GM12878 (cell line): ENCODE results near the gene AP3M1. TPM values are rescaled to one million over a fixed set of nuclear protein-coding genes. Genes with fewer than 3 reads are reported as not detected.

Source experiments
- ATAC-seq: fragments of 200-7000 bp; cut with Tn5 transposase; 3 replicates; pipeline ENCODE4 v1.9.1; 2020; ENCODE audit warnings: mild to moderate bottlenecking, moderate library complexity
- BruUV-seq: library from RNA; stranded (reverse); fragments of 400-500 nt; replicated peaks from 2 replicates; lab custom pipeline; 2021; lab: Mats Ljungman, UMichigan
- CTCF ChIA-PET: fragments of 300-600 bp; sonication (Branson Sonifier 250); formaldehyde crosslinking; extraction: SDS; loops from one replicate; lab custom pipeline; 2021; ENCODE audit warnings: inconsistent platforms; lab: Yijun Ruan, JAX
- POLR2A ChIA-PET: fragments of 350-600 bp; formaldehyde crosslinking; extraction: SDS; loops from one replicate; lab custom pipeline; 2021; ENCODE audit warnings: inconsistent platforms; lab: Charles Lee
- RAD21 ChIA-PET: fragments of 300-600 bp; sonication (Branson Sonifier 250); formaldehyde crosslinking; loops from one replicate; lab custom pipeline; 2023; ENCODE audit warnings: antibody characterized with exemption; ENCODE audit not compliant: unreplicated experiment; lab: Charles Lee
- SMC1A ChIA-PET: fragments of 300-600 bp; sonication (Branson Sonifier 250); formaldehyde crosslinking; loops from one replicate; lab custom pipeline; 2023; ENCODE audit not compliant: unreplicated experiment, uncharacterized antibody; lab: Charles Lee
- DNase-seq: peaks from one replicate; pipeline ENCODE4 v3.0.0-alpha.2; 2011; ENCODE audit warnings: low read depth, low spot score
- FAIRE-seq: peaks from 3 replicates; lab custom pipeline; 2011; peaks lifted over from hg19 to GRCh38; lab: Jason Lieb, UNC
- H2AFZ ChIP-seq: 2 replicates; pipeline ENCODE4 v1.6.0; 2011; ENCODE audit warnings: low read depth, low read length, control low read depth; ENCODE audit not compliant: control insufficient read depth
- H3K27ac ChIP-seq: 2 replicates; pipeline ENCODE4 v1.5.1; 2011; ENCODE audit warnings: control low read depth; ENCODE audit not compliant: control insufficient read depth, insufficient read depth
- H3K27me3 ChIP-seq, 2 experiments: replicated peaks in 1 of 2; 2 replicates each; pipeline versions ENCODE4 v1.6.0 to v1.6.1; 2011; ENCODE audit warnings: low read length in 1 of 2; ENCODE audit not compliant: control insufficient read depth in 2 of 2, insufficient read depth in 2 of 2
- H3K36me3 ChIP-seq, 2 experiments: 2 replicates each; pipeline ENCODE4 v1.5.1; 2011; ENCODE audit warnings: low read length in 1 of 2; ENCODE audit not compliant: control insufficient read depth in 2 of 2, insufficient read depth in 2 of 2
- H3K4me1 ChIP-seq: 2 replicates; pipeline ENCODE4 v1.6.1; 2011; ENCODE audit warnings: mild to moderate bottlenecking, low read length, moderate library complexity, mixed read lengths; ENCODE audit not compliant: control insufficient read depth, insufficient read depth
- H3K4me2 ChIP-seq: 2 replicates; pipeline ENCODE4 v1.6.0; 2011; ENCODE audit warnings: control low read depth; ENCODE audit not compliant: control insufficient read depth, insufficient read depth
- H3K4me3 ChIP-seq: fragments of 200-600 bp; sonication (generic); 2 replicates; pipeline ENCODE4 v1.5.1; 2016
- H3K79me2 ChIP-seq: 2 replicates; pipeline ENCODE4 v1.6.0; 2011; ENCODE audit warnings: low read length; ENCODE audit not compliant: control insufficient read depth, insufficient read depth
- H3K9ac ChIP-seq: 2 replicates; pipeline ENCODE4 v1.8.0; 2011; ENCODE audit warnings: low read length, control low read depth, mixed read lengths; ENCODE audit not compliant: control insufficient read depth, insufficient read depth
- H3K9me3 ChIP-seq: replicated peaks from 3 replicates; pipeline ENCODE4 v1.5.1; 2011; ENCODE audit warnings: mild to moderate bottlenecking, low read length; ENCODE audit not compliant: control insufficient read depth, insufficient read depth
- H4K20me1 ChIP-seq: 2 replicates; pipeline ENCODE4 v1.6.0; 2011; ENCODE audit not compliant: control insufficient read depth, insufficient read depth
- BCL3 ChIP-seq: IDR thresholded peaks from 2 replicates; pipeline ENCODE4 v1.6.1; 2011; ENCODE audit warnings: borderline replicate concordance, low read depth, mild to moderate bottlenecking, moderate library complexity, low read length; ENCODE audit not compliant: insufficient read depth, poor library complexity, severe bottlenecking
- CHD2 ChIP-seq: IDR thresholded peaks from 2 replicates; pipeline ENCODE4 v1.6.1; 2011; ENCODE audit warnings: low read depth, low read length, improper control_type of control experiment, borderline replicate concordance
- CHD4 ChIP-seq: fragments of 200-600 bp; sonication (generic); IDR thresholded peaks from 2 replicates; pipeline ENCODE4 v1.6.1; 2016; ENCODE audit warnings: mild to moderate bottlenecking
- CREM ChIP-seq: IDR thresholded peaks from 2 replicates; pipeline ENCODE4 v1.6.1; 2014; ENCODE audit warnings: antibody characterized with exemption, low read depth
- IKZF1 ChIP-seq: fragments of 450-650 bp; conservative IDR thresholded peaks from 2 replicates; pipeline ENCODE4 v1.6.1; 2017; ENCODE audit warnings: antibody characterized with exemption, mild to moderate bottlenecking
- PBX3 ChIP-seq: IDR thresholded peaks from 2 replicates; pipeline ENCODE4 v1.6.1; 2011; ENCODE audit warnings: mild to moderate bottlenecking, low read depth, low read length, moderate library complexity; ENCODE audit not compliant: insufficient replicate concordance
- RAD51 ChIP-seq: fragments of 450-650 bp; IDR thresholded peaks from 2 replicates; pipeline ENCODE4 v1.6.1; 2016; ENCODE audit warnings: moderate library complexity, mild to moderate bottlenecking, inconsistent platforms
- REST ChIP-seq: IDR thresholded peaks from 2 replicates; pipeline ENCODE4 v1.6.1; 2012; ENCODE audit warnings: mild to moderate bottlenecking, low read depth, low read length
- SPI1 ChIP-seq: IDR thresholded peaks from 2 replicates; pipeline ENCODE4 v1.6.1; 2011; ENCODE audit warnings: low read depth, mild to moderate bottlenecking, low read length, moderate library complexity, borderline replicate concordance; ENCODE audit not compliant: insufficient read depth
- WGBS: methylation state at CpG from one replicate; pipeline ENCODE4 v1.1.6; 2016; ENCODE audit warnings: low lambda C conversion rate; ENCODE audit not compliant: insufficient replicate concordance, insufficient coverage; ENCODE audit errors: missing lambda C conversion rate; 5-methylcytosine and 5-hydroxymethylcytosine counted together
- in situ Hi-C: fragments of 300-500 bp; cut with MboI; formaldehyde crosslinking; loops from 9 replicates; pipeline ENCODE4 v1.14.3; 2018; ENCODE audit warnings: mixed read lengths
- intact Hi-C: fragments of 100-400 bp; cut with micrococcal nuclease; formaldehyde crosslinking; loops from one replicate; pipeline ENCODE4 v1.14.2; 2022; ENCODE audit not compliant: unreplicated experiment
- polyA plus RNA-seq, 11 experiments: library from polyadenylated mRNA; depleted of rRNA in 4 of 11; unstranded in 6 of 11; stranded (reverse) in 5 of 11; fragments of >200 nt; fragmentation: Nextera tagmentation in 4 of 11; fragmentation: Illumina TruSeq in 1 of 11; extraction: Ambion mirVana in 4 of 11; extraction: Trizol in 1 of 11; gene quantifications; 1 replicate in 1 of 11; 2 replicates in 10 of 11; pipeline versions ENCODE4 v1.2.1 to v1.2.3, GENCODE V29; 2011 to 2016; ENCODE audit warnings: inconsistent platforms in 2 of 11, missing spikeins in 2 of 11, low read depth in 1 of 11
- total RNA-seq, 4 experiments: library from RNA; depleted of rRNA in 3 of 4; stranded (reverse); fragments of >200 nt in 3 of 4; fragmentation: Illumina TruSeq in 1 of 4; extraction: Trizol in 1 of 4; gene quantifications; 2 replicates each; pipeline versions ENCODE4 v1.2.1 to v1.2.3, GENCODE V29; 2013 to 2021

The AP3M1 gene
- total and polyA plus RNA-seq, 10 of the 15 experiments (the other 5 are each of a cell fraction or from before 2014, with no cell fraction given) = 22.1 to 83.4 (median 47.7) TPM

- CTCF ChIA-PET = interaction anchor here (1.4 to 1.5 kb wide), 2 partner anchors 9 to 90 kb away, joined by 4 to 5 read pairs; no protein-coding TSS in a partner anchor
- H3K9ac ChIP-seq = no peak overlapping the region
- H3K27me3 ChIP-seq = no peaks in the 10 kb centered on the region
- no peak overlapping the region for H2AFZ ChIP-seq
- FAIRE-seq (no peak), ATAC-seq (no peak), DNase-seq (no peak)
- BruUV-seq = no TSS peak
- H3K36me3 ChIP-seq = peaks cover 6 to 36% of the 10 kb centered on the region in 2 experiments
- POLR2A ChIA-PET = no interaction called here
- no peak for TF ChIP-seq SPI1
- TF ChIP-seq CHD2 = no peak
- TF ChIP-seq CHD4 = no peak
- no peak for TF ChIP-seq RAD51
- TF ChIP-seq IKZF1 = no peak
- no peak for TF ChIP-seq REST
- no peak for TF ChIP-seq CREM
- TF ChIP-seq PBX3 = no peak
- TF ChIP-seq BCL3 = no peak
- peaks cover 3% of the 10 kb centered on the region; the same call in 1 of the 2 replicates for H4K20me1 ChIP-seq
- in situ Hi-C loops = no loop called here
- no peaks in the 10 kb centered on the region for H3K79me2 ChIP-seq
- no peak overlapping the region for H3K4me3 ChIP-seq
- H3K4me2 ChIP-seq = no peak overlapping the region
- intact Hi-C loops = no loop called here
- no peaks in the 10 kb centered on the region for H3K4me1 ChIP-seq
- WGBS = 98% methylated on average over 14 of the region's 14 CpGs
- RAD21 ChIA-PET = no interaction called here
- SMC1A ChIA-PET = interaction anchor here (5.0 kb wide), 1 partner anchor 11 kb away, joined by 23 read pairs; no protein-coding TSS in a partner anchor
- H3K27ac ChIP-seq = no peak overlapping the region
- H3K9me3 ChIP-seq = no peaks in the 10 kb centered on the region
These were observed 38.8 kb downstream of the AP3M1 start for GRCh38 chr10:74111799-74112198.
